Mesothelial cell of epicardium (in vitro differentiated cells): ENCODE measurements around the gene IKZF2. TPM values are rescaled to one million over a fixed set of nuclear protein-coding genes. Genes with fewer than 3 reads are reported as not detected.

Source experiments
- DNase-seq, 2 experiments: peaks; one replicate each; pipeline ENCODE4 v3.0.0; 2021; ENCODE audit warnings: low spot score in 2 of 2; ENCODE audit not compliant: unreplicated experiment in 2 of 2
- H3K27ac Mint-ChIP-seq: 2 replicates; pipeline ENCODE4 v1.8.0; 2021; ENCODE audit warnings: mixed read lengths
- H3K27me3 Mint-ChIP-seq: 2 replicates; pipeline ENCODE4 v1.8.0; 2021; ENCODE audit warnings: low read depth, mixed read lengths
- H3K36me3 Mint-ChIP-seq: 2 replicates; pipeline ENCODE4 v1.8.0; 2021; ENCODE audit warnings: mixed read lengths
- H3K4me1 Mint-ChIP-seq: 2 replicates; pipeline ENCODE4 v1.8.0; 2021; ENCODE audit warnings: mixed read lengths
- H3K4me3 Mint-ChIP-seq: 2 replicates; pipeline ENCODE4 v1.8.0; 2021; ENCODE audit warnings: mild to moderate bottlenecking, moderate library complexity, mixed read lengths
- H3K9me3 Mint-ChIP-seq: 2 replicates; pipeline ENCODE4 v1.8.0; 2021; ENCODE audit warnings: mixed read lengths
- CTCF ChIP-seq: fragments of 200-600 bp; sonication (generic); IDR thresholded peaks from one replicate; pipeline ENCODE4 v1.5.0; 2021; ENCODE audit warnings: antibody characterized with exemption; ENCODE audit not compliant: unreplicated experiment
- total RNA-seq: library from RNA; stranded (reverse); gene quantifications from 3 replicates; pipeline ENCODE4 v1.2.1, GENCODE V29; 2021

The IKZF2 gene
- total RNA-seq, 1 donor from 2014 or later: 44.8 TPM

- DNase-seq: no peak
- Mint-ChIP-seq H3K27ac (no peak overlapping the region), H3K36me3 (peaks cover 37% of the 10 kb centered on the region), H3K9me3 (peaks cover 20% of the 10 kb centered on the region), H3K4me3 (no peak overlapping the region), H3K27me3 (no peaks in the 10 kb centered on the region), H3K4me1 (no peaks in the 10 kb centered on the region)
- no peak for TF ChIP-seq CTCF
These were observed 109.2 kb downstream of the IKZF2 start for GRCh38 chr2:213042262-213042661.

GRCh38 chr2:213036836-213037235 is 114.6 kb downstream of the IKZF2 start:
- no peak overlapping the region for H3K27ac Mint-ChIP-seq
- H3K4me1 Mint-ChIP-seq: no peaks in the 10 kb centered on the region
- DNase-seq: no peak
- no peaks in the 10 kb centered on the region for H3K9me3 Mint-ChIP-seq
- no peak for TF ChIP-seq CTCF
- no peak overlapping the region for H3K4me3 Mint-ChIP-seq
- peaks cover 11% of the 10 kb centered on the region for H3K36me3 Mint-ChIP-seq
- H3K27me3 Mint-ChIP-seq: no peaks in the 10 kb centered on the region

GRCh38 chr2:213034585-213034984 is 116.8 kb downstream of the IKZF2 start:
- H3K4me3 Mint-ChIP-seq: no peak overlapping the region
- H3K9me3 Mint-ChIP-seq: no peaks in the 10 kb centered on the region
- TF ChIP-seq CTCF: no peak
- peaks cover 7% of the 10 kb centered on the region for H3K36me3 Mint-ChIP-seq
- no peaks in the 10 kb centered on the region for H3K4me1 Mint-ChIP-seq
- no peak for DNase-seq
- no peak overlapping the region for H3K27ac Mint-ChIP-seq
- H3K27me3 Mint-ChIP-seq: no peaks in the 10 kb centered on the region

GRCh38 chr2:213032607-213033006 is 118.8 kb downstream of the IKZF2 start:
- H3K27ac Mint-ChIP-seq: no peak overlapping the region
- H3K4me3 Mint-ChIP-seq: no peak overlapping the region
- peaks cover 3% of the 10 kb centered on the region for H3K36me3 Mint-ChIP-seq
- no peak for DNase-seq
- H3K4me1 Mint-ChIP-seq: no peaks in the 10 kb centered on the region
- H3K27me3 Mint-ChIP-seq: no peaks in the 10 kb centered on the region
- no peak for TF ChIP-seq CTCF
- no peaks in the 10 kb centered on the region for H3K9me3 Mint-ChIP-seq

GRCh38 chr2:213022987-213023386 is 128.4 kb downstream of the IKZF2 start:
- TF ChIP-seq CTCF: no peak
- H3K4me1 Mint-ChIP-seq: peaks cover 7% of the 10 kb centered on the region
- no peaks in the 10 kb centered on the region for H3K27me3 Mint-ChIP-seq
- no peak for DNase-seq
- peaks cover 5% of the 10 kb centered on the region for H3K9me3 Mint-ChIP-seq
- H3K4me3 Mint-ChIP-seq: no peak overlapping the region
- no peak overlapping the region for H3K27ac Mint-ChIP-seq
- H3K36me3 Mint-ChIP-seq: peaks cover 13% of the 10 kb centered on the region
